H1 (cell line): ENCODE data around the gene FCRL2. TPM values are rescaled to one million over a fixed set of nuclear protein-coding genes. Genes with fewer than 3 reads are reported as not detected.

Experiments used
- CTCF ChIA-PET: fragments of 300-600 bp; sonication (Branson Sonifier 250); formaldehyde crosslinking; loops from one replicate; lab custom pipeline; 2021; ENCODE audit not compliant: partially characterized antibody; lab: Charles Lee
- POLR2A ChIA-PET: fragments of 300-600 bp; sonication (Branson Sonifier 250); formaldehyde crosslinking; loops from one replicate; lab custom pipeline; 2021; ENCODE audit warnings: inconsistent platforms; ENCODE audit not compliant: partially characterized antibody; lab: Charles Lee
- DNase-seq, 2 experiments: peaks; one replicate each; pipeline versions ENCODE4 v3.0.0 to v3.0.0-alpha.2; 2010 to 2022; ENCODE audit warnings: low spot score in 2 of 2, low read depth in 1 of 2, mixed read lengths in 1 of 2
- FAIRE-seq: peaks from 2 replicates; lab custom pipeline; 2011; peaks lifted over from hg19 to GRCh38; lab: Jason Lieb, UNC
- H2AFZ ChIP-seq: 2 replicates; pipeline ENCODE4 v1.8.1; 2012; ENCODE audit warnings: low read length, inconsistent platforms
- H2AK5ac ChIP-seq: 2 replicates; pipeline ENCODE4 v1.6.1; 2013; ENCODE audit warnings: low read depth, low read length
- H2BK120ac ChIP-seq: replicated peaks from 2 replicates; pipeline ENCODE3; 2013; ENCODE audit warnings: low read depth, low read length, inconsistent platforms
- H2BK12ac ChIP-seq: 2 replicates; pipeline ENCODE4 v1.6.1; 2013; ENCODE audit warnings: low read depth, low read length
- H2BK15ac ChIP-seq: 2 replicates; pipeline ENCODE4 v1.6.1; 2013; ENCODE audit warnings: low read length
- H2BK20ac ChIP-seq: 2 replicates; pipeline ENCODE4 v1.6.1; 2013; ENCODE audit warnings: low read length
- H2BK5ac ChIP-seq: 2 replicates; pipeline ENCODE4 v1.6.1; 2013; ENCODE audit warnings: low read depth, low read length
- H3K14ac ChIP-seq: 2 replicates; pipeline ENCODE4 v1.6.1; 2013; ENCODE audit warnings: inconsistent platforms; ENCODE audit not compliant: insufficient read length
- H3K18ac ChIP-seq: 2 replicates; pipeline ENCODE4 v1.6.1; 2013; ENCODE audit warnings: low read length; ENCODE audit errors: extremely low read depth
- H3K23ac ChIP-seq: 2 replicates; pipeline ENCODE4 v1.6.1; 2013; ENCODE audit warnings: inconsistent platforms; ENCODE audit not compliant: insufficient read length
- H3K23me2 ChIP-seq: 2 replicates; pipeline ENCODE4 v1.6.1; 2013; ENCODE audit warnings: low read depth, low read length
- H3K27ac ChIP-seq: 2 replicates; pipeline ENCODE4 v1.6.1; 2011; ENCODE audit warnings: low read depth, low read length, inconsistent platforms
- H3K27me3 ChIP-seq, 4 experiments: replicated peaks in 1 of 4; 1 replicate in 1 of 4; 2 replicates in 3 of 4; pipeline versions ENCODE4 v1.6.1 to v1.8.1; 2011 to 2013; ENCODE audit warnings: low read length in 3 of 4, mild to moderate bottlenecking in 3 of 4, inconsistent platforms in 2 of 4, mixed read lengths in 2 of 4, moderate library complexity in 1 of 4; ENCODE audit not compliant: control insufficient read depth in 3 of 4, insufficient read depth in 3 of 4; ENCODE audit errors: extremely low read depth in 1 of 4
- H3K36me3 ChIP-seq, 4 experiments: 2 replicates each; pipeline versions ENCODE4 v1.6.1 to v1.8.1; 2011 to 2013; ENCODE audit warnings: mild to moderate bottlenecking in 4 of 4, low read length in 3 of 4, moderate library complexity in 2 of 4, control low read depth in 1 of 4, inconsistent platforms in 1 of 4; ENCODE audit not compliant: insufficient read depth in 4 of 4, control insufficient read depth in 2 of 4
- H3K4ac ChIP-seq: replicated peaks from 2 replicates; pipeline ENCODE3; 2013; ENCODE audit warnings: low read length, low read depth, mixed read lengths, inconsistent platforms; ENCODE audit not compliant: insufficient read length
- H3K4me1 ChIP-seq, 4 experiments: replicated peaks in 1 of 4; 1 replicate in 1 of 4; 2 replicates in 3 of 4; pipeline versions ENCODE4 v1.6.1 to v1.8.1; 2011 to 2013; ENCODE audit warnings: low read length in 3 of 4, inconsistent platforms in 2 of 4, mixed read lengths in 1 of 4; ENCODE audit not compliant: insufficient read depth in 4 of 4, control insufficient read depth in 3 of 4
- H3K4me2 ChIP-seq, 2 experiments: 2 replicates each; pipeline versions ENCODE4 v1.6.1 to v1.8.1; 2011 to 2013; ENCODE audit warnings: low read depth in 2 of 2, low read length in 2 of 2, control low read depth in 1 of 2, inconsistent platforms in 1 of 2, mild to moderate bottlenecking in 1 of 2; ENCODE audit not compliant: insufficient read depth in 1 of 2
- H3K4me3 ChIP-seq, 4 experiments: fragments of 200-600, 300-600 bp in 1 of 4; sonication (generic), shearing (Covaris generic), sonication (Bioruptor Twin) in 1 of 4; 2 replicates each; pipeline versions ENCODE4 v1.5.1 to v1.8.1; 2011 to 2016; ENCODE audit warnings: low read length in 4 of 4, low read depth in 3 of 4, control low read depth in 2 of 4, inconsistent platforms in 2 of 4, mild to moderate bottlenecking in 2 of 4, mixed read lengths in 1 of 4, moderate library complexity in 1 of 4; ENCODE audit not compliant: insufficient read depth in 2 of 4; ENCODE audit errors: extremely low read depth in 1 of 4
- H3K56ac ChIP-seq: replicated peaks from 2 replicates; pipeline ENCODE3; 2013; ENCODE audit warnings: low read depth, mild to moderate bottlenecking, mixed read lengths, low read length, inconsistent platforms; ENCODE audit not compliant: insufficient read length
- H3K79me1 ChIP-seq: 2 replicates; pipeline ENCODE4 v1.6.1; 2013; ENCODE audit warnings: low read depth, low read length, control low read depth
- H3K79me2 ChIP-seq, 2 experiments: 2 replicates each; pipeline versions ENCODE4 v1.6.1 to v1.8.1; 2012 to 2013; ENCODE audit warnings: low read length in 2 of 2, mild to moderate bottlenecking in 2 of 2, inconsistent platforms in 1 of 2; ENCODE audit not compliant: insufficient read depth in 2 of 2, control insufficient read depth in 1 of 2
- H3K9ac ChIP-seq, 4 experiments: replicated peaks in 1 of 4; 1 replicate in 1 of 4; 2 replicates in 3 of 4; pipeline versions ENCODE4 v1.6.1 to v1.8.1; 2011 to 2013; ENCODE audit warnings: low read depth in 3 of 4, low read length in 3 of 4, control low read depth in 2 of 4, mild to moderate bottlenecking in 2 of 4, moderate library complexity in 2 of 4, inconsistent platforms in 1 of 4; ENCODE audit errors: extremely low read depth in 1 of 4
- H3K9me3 ChIP-seq, 2 experiments: 2 replicates each; pipeline versions ENCODE4 v1.6.1 to v1.8.1; 2012 to 2013; ENCODE audit warnings: mild to moderate bottlenecking in 2 of 2, moderate library complexity in 2 of 2, control low read depth in 1 of 2, inconsistent platforms in 1 of 2, low read depth in 1 of 2, low read length in 1 of 2, mixed read lengths in 1 of 2; ENCODE audit not compliant: insufficient read depth in 2 of 2
- H4K20me1 ChIP-seq, 2 experiments: replicated peaks in 1 of 2; 2 replicates each; pipeline versions ENCODE3 to v1.8.1; 2011 to 2013; ENCODE audit warnings: inconsistent platforms in 2 of 2, low read length in 2 of 2, mild to moderate bottlenecking in 1 of 2; ENCODE audit not compliant: insufficient read depth in 2 of 2, control insufficient read depth in 1 of 2
- H4K5ac ChIP-seq: 2 replicates; pipeline ENCODE4 v1.6.1; 2013; ENCODE audit warnings: low read length, low read depth, mixed read lengths, inconsistent platforms; ENCODE audit not compliant: insufficient read length
- H4K8ac ChIP-seq: 2 replicates; pipeline ENCODE4 v1.8.0; 2013; ENCODE audit warnings: mild to moderate bottlenecking, moderate library complexity, low read length, inconsistent platforms; ENCODE audit not compliant: insufficient read depth; ENCODE audit errors: extremely low read depth
- H4K91ac ChIP-seq: replicated peaks from 2 replicates; pipeline ENCODE3; 2013; ENCODE audit warnings: low read length, mixed read lengths, inconsistent platforms; ENCODE audit not compliant: insufficient read length
- ASH2L ChIP-seq: fragments of 200-600, 300-600 bp; sonication (generic); IDR thresholded peaks from one replicate; pipeline ENCODE4 v1.7.1; 2017; ENCODE audit warnings: low read length
- BRCA1 ChIP-seq: IDR thresholded peaks from 2 replicates; pipeline ENCODE4 v1.6.1; 2012; ENCODE audit warnings: low read depth, low read length, improper control_type of control experiment
- CREB1 ChIP-seq: IDR thresholded peaks from 2 replicates; pipeline ENCODE4 v1.6.1; 2012; ENCODE audit warnings: inconsistent platforms
- E2F6 ChIP-seq: IDR thresholded peaks from 2 replicates; pipeline ENCODE4 v1.6.1; 2012; ENCODE audit warnings: inconsistent platforms
- GABPA ChIP-seq: IDR thresholded peaks from 2 replicates; pipeline ENCODE4 v1.6.1; 2011; ENCODE audit warnings: mild to moderate bottlenecking, low read length, moderate library complexity, borderline replicate concordance; ENCODE audit not compliant: insufficient read depth
- HDAC6 ChIP-seq: IDR thresholded peaks from one replicate; pipeline ENCODE4 v1.7.1; 2012; ENCODE audit warnings: low read depth, mild to moderate bottlenecking, inconsistent platforms, low read length, moderate library complexity
- JUN ChIP-seq: IDR thresholded peaks from 2 replicates; pipeline ENCODE4 v1.6.1; 2011; ENCODE audit warnings: low read depth, mild to moderate bottlenecking, improper control_type of control experiment, low read length
- MAFK ChIP-seq: IDR thresholded peaks from 2 replicates; pipeline ENCODE4 v1.6.1; 2012; ENCODE audit warnings: low read depth, mild to moderate bottlenecking, improper control_type of control experiment, low read length
- POLR2A ChIP-seq, 2 experiments: IDR thresholded peaks; 1 replicate in 1 of 2; 2 replicates in 1 of 2; pipeline ENCODE4 v1.6.1; 2011; ENCODE audit warnings: low read depth in 2 of 2, low read length in 2 of 2, mild to moderate bottlenecking in 2 of 2; ENCODE audit errors: control extremely low read depth in 1 of 2
- POLR2AphosphoS5 ChIP-seq: IDR thresholded peaks from 2 replicates; pipeline ENCODE4 v1.6.1; 2011; ENCODE audit warnings: low read depth, low read length
- RXRA ChIP-seq: IDR thresholded peaks from 2 replicates; pipeline ENCODE4 v1.6.1; 2011; ENCODE audit warnings: low read depth, mild to moderate bottlenecking, low read length, moderate library complexity; ENCODE audit not compliant: insufficient read depth
- SIX5 ChIP-seq: IDR thresholded peaks from 2 replicates; pipeline ENCODE4 v1.6.1; 2011; ENCODE audit warnings: mild to moderate bottlenecking, low read depth, low read length
- SP2 ChIP-seq: IDR thresholded peaks from 2 replicates; pipeline ENCODE4 v1.6.1; 2012; ENCODE audit warnings: mild to moderate bottlenecking, low read length, inconsistent platforms
- SUZ12 ChIP-seq: fragments of 200-600 bp; sonication (generic); IDR thresholded peaks from 2 replicates; pipeline ENCODE4 v1.6.1; 2012; ENCODE audit warnings: mild to moderate bottlenecking, inconsistent platforms, low read length, moderate library complexity, mixed read lengths
- TAF7 ChIP-seq: optimal IDR thresholded peaks from 2 replicates; pipeline ENCODE3; 2011; ENCODE audit warnings: low read depth, mild to moderate bottlenecking, inconsistent platforms, low read length, moderate library complexity, borderline replicate concordance
- TEAD4 ChIP-seq: IDR thresholded peaks from 2 replicates; pipeline ENCODE4 v1.6.1; 2012; ENCODE audit warnings: low read depth, low read length, inconsistent platforms, mixed read lengths
- WGBS, 2 experiments: shearing (Covaris generic) in 1 of 2; methylation state at CpG; one replicate each; pipeline versions ENCODE4 v1.1.6 to v1.1.7; 2013 to 2015; ENCODE audit warnings: low lambda C conversion rate in 2 of 2, mixed read lengths in 2 of 2, inconsistent platforms in 1 of 2, low coverage in 1 of 2, missing lambda C conversion rate in 1 of 2; ENCODE audit not compliant: insufficient replicate concordance in 2 of 2, insufficient coverage in 1 of 2, insufficient read length in 1 of 2; ENCODE audit errors: extremely low coverage in 1 of 2, missing lambda C conversion rate in 1 of 2; 5-methylcytosine and 5-hydroxymethylcytosine counted together
- polyA plus RNA-seq, 7 experiments: library from polyadenylated mRNA; depleted of rRNA in 3 of 7; stranded (reverse) in 5 of 7; unstranded in 2 of 7; fragments of >200 nt in 5 of 7; fragments of 200-250 nt in 2 of 7; gene quantifications; 1 replicate in 5 of 7; 2 replicates in 1 of 7; 4 replicates in 1 of 7; pipeline versions ENCODE4 v1.2.1 to v1.2.3, GENCODE V29; 2011 to 2013; ENCODE audit warnings: missing spikeins in 2 of 7, mixed read lengths in 2 of 7
- total RNA-seq: library from RNA; stranded (reverse); fragmentation: NEBNext Ultra II Directional; extraction: Animal tissue kit (Norgen Biotek cat#: 25700); gene quantifications from 2 replicates; pipeline ENCODE4 v1.2.1, GENCODE V29; 2021

Gene FCRL2
- total and polyA plus RNA-seq, 2 of the 8 experiments (the other 6 are each of a cell fraction or from before 2014, with no cell fraction given) = not detected

GRCh38 chr1:157734321-157734720 lies 42.6 kb downstream of the FCRL2 start:
- DNase-seq = no peak
- H3K4ac ChIP-seq = no peak overlapping the region
- no peak overlapping the region for H4K8ac ChIP-seq
- TF ChIP-seq ASH2L (no peak), SP2 (no peak), TAF7 (no peak), HDAC6 (no peak), TEAD4 (no peak), BRCA1 (no peak), POLR2A (IDR thresholded peaks at IDR 0.05; ENCODE audit: control extremely low read depth in 1 of 2, low read depth in 2 of 2, low read length in 2 of 2) (no peak), POLR2AphosphoS5 (no peak), JUN (no peak), SIX5 (no peak), E2F6 (no peak), SUZ12 (no peak), MAFK (no peak), GABPA (no peak), CREB1 (no peak), RXRA (no peak)

More at GRCh38 chr1:157734321-157734720, 42.6 kb downstream of the FCRL2 start:
- CTCF ChIA-PET = no interaction called here
- 100% methylated on average over 1 of the region's 1 CpG; no CpG with 5 or more reads in 1 of the 2 experiments for WGBS, 2 experiments
- H3K9ac ChIP-seq = no peak overlapping the region
- H2AFZ ChIP-seq = no peak overlapping the region
- no peak overlapping the region for H3K23ac ChIP-seq
- H3K4me3 ChIP-seq = no peak overlapping the region
- no peak overlapping the region for H2BK120ac ChIP-seq
- H2BK15ac ChIP-seq = no peak overlapping the region
- H3K79me2 ChIP-seq = no peaks in the 10 kb centered on the region
- no peak overlapping the region for H2BK12ac ChIP-seq
- no peaks in the 10 kb centered on the region for H3K4me1 ChIP-seq
- no peak overlapping the region for H3K14ac ChIP-seq
- H3K9me3 ChIP-seq = no peaks in the 10 kb centered on the region
- no peaks in the 10 kb centered on the region for H3K23me2 ChIP-seq
- H2AK5ac ChIP-seq = no peak overlapping the region
- no peak overlapping the region for H2BK5ac ChIP-seq
- H3K36me3 ChIP-seq = no peaks in the 10 kb centered on the region
- no peaks in the 10 kb centered on the region for H3K27me3 ChIP-seq
- no peak overlapping the region for H4K5ac ChIP-seq
- no peaks in the 10 kb centered on the region for H4K20me1 ChIP-seq
- H2BK20ac ChIP-seq = no peak overlapping the region
- H3K56ac ChIP-seq = no peak overlapping the region
- H3K4me2 ChIP-seq = no peak overlapping the region
- POLR2A ChIA-PET = no interaction called here
- no peak overlapping the region for H4K91ac ChIP-seq
- no peaks in the 10 kb centered on the region for H3K79me1 ChIP-seq
- H3K18ac ChIP-seq = no peak overlapping the region
- FAIRE-seq = no peak
- H3K27ac ChIP-seq = no peak overlapping the region
